ENCODE measurements around the gene LGALSL. TPM values are rescaled to one million over a fixed set of nuclear protein-coding genes. Genes with fewer than 3 reads are reported as not detected.

Gene LGALSL
- total RNA-seq, 6 donors from 2014 or later: 8.4 to 31.5 (median 21.1) TPM

DNA sequence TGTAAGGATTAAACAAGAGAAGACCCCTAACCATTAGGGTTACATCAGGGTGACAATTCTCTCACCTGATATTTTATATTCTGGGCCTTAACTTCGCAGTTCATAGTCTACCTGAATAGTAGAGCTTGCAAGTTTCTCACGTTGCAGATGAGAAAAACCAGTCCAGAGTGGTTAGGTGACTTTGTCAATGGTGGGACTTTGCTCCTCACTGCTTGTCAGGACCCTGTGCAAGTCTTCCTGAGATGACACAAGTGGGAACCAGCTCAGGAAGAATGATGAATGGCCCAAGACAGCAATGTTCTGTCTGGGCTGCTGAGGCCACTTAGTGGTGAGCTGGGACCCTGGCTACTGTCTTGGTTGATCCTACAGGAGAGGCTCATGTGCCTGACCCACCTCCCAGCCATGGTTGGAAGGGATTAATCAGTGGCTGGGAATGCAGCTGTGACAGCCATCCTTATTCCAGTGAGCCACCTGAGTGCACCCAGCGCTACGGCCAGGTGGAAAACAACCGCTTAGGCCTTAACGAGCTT lies 16.9 kb downstream of the LGALSL start:
- Histone ChIP-seq H3K27ac (no peak overlapping the region), H3K36me3 (no peaks in the 10 kb centered on the region), H3K9me3 (no peaks in the 10 kb centered on the region), H3K4me3 (no peak overlapping the region), H3K27me3 (no peaks in the 10 kb centered on the region), H3K4me1 (no peaks in the 10 kb centered on the region)
- ATAC-seq (ENCODE audit: low FRiP score in 2 of 2) (no peak), DNase-seq (no peak)
- TF ChIP-seq POLR2A (IDR thresholded peaks at IDR 0.05): no peak
- no peak for TF ChIP-seq POLR2AphosphoS5 (IDR thresholded peaks at IDR 0.05)
- no peak for TF ChIP-seq EP300 (IDR thresholded peaks at IDR 0.05)
- no peak for TF ChIP-seq CTCF (IDR thresholded peaks at IDR 0.05)
- WGBS, 2 donors: 95 to 98% methylated on average over 6 of the region's 6 CpGs

DNA sequence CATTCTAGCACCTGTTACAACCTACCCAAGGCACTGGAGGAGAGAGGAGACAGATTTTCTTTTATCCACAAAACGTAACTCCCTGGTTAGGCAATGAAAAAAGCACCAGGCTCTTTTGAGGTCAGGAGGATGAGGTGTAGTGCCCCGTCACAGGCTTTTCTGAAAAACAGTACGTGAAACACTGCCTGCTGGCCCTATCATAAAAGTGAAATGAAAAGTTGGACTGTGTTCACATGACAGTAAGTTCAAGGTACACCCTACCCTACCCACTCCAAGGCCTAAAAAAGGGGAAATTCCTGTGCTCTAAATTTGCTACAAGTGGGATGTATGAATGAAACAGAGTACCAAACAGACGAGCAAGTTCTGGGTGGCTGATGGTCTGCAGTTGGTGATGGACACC lies 17.6 kb downstream of the LGALSL start:
- no peaks in the 10 kb centered on the region for H3K27me3 ChIP-seq
- H3K9me3 ChIP-seq: no peaks in the 10 kb centered on the region
- no peak overlapping the region for H3K27ac ChIP-seq
- no peaks in the 10 kb centered on the region for H3K36me3 ChIP-seq
- no peak for DNase-seq
- no peaks in the 10 kb centered on the region for H3K4me1 ChIP-seq
- WGBS, 2 donors: 81 to 91% methylated on average over 4 of the region's 4 CpGs
- no peak for ATAC-seq (ENCODE audit: low FRiP score in 2 of 2)
- no peak overlapping the region for H3K4me3 ChIP-seq
- TF ChIP-seq CTCF (IDR thresholded peaks at IDR 0.05): no peak
- no peak for TF ChIP-seq EP300 (IDR thresholded peaks at IDR 0.05)
- no peak for TF ChIP-seq POLR2AphosphoS5 (IDR thresholded peaks at IDR 0.05)
- TF ChIP-seq POLR2A (IDR thresholded peaks at IDR 0.05): no peak

- H3K4me1 ChIP-seq: no peaks in the 10 kb centered on the region
- no peak overlapping the region for H3K27ac ChIP-seq
- DNase-seq (no peak), ATAC-seq (ENCODE audit: low FRiP score in 2 of 2) (no peak)
- no peaks in the 10 kb centered on the region for H3K9me3 ChIP-seq
- 82 to 86% methylated on average over 3 of the region's 3 CpGs for WGBS, 2 donors
- H3K4me3 ChIP-seq: no peak overlapping the region
- H3K36me3 ChIP-seq: no peaks in the 10 kb centered on the region
- TF ChIP-seq POLR2A (IDR thresholded peaks at IDR 0.05) (no peak), EP300 (IDR thresholded peaks at IDR 0.05) (no peak), CTCF (IDR thresholded peaks at IDR 0.05) (no peak), POLR2AphosphoS5 (IDR thresholded peaks at IDR 0.05) (no peak)
- no peaks in the 10 kb centered on the region for H3K27me3 ChIP-seq
Observed at GRCh38 chr2:64472881-64473280, 18.9 kb downstream of the LGALSL start.

DNA sequence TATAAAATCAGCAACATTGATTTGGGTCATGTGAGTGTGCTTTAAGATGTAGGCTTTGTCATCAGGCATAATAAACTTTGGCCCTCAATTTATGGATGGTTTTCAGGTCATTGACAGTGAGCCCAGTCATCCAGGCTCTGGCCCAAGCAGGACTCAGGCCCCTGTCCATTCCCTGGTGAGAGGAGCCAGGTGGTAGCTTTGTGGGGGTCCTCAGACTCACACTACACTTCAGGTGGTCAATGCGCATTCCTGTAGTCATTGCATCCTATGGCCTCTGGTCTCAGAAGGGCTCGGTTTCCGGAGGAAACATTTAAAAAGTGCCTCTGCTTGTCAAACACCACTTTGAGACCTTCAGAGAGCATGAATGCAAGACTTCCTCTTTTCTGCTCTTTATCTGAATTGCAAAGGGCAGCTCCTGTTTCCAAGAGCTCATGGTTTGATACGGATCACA lies 20.2 kb downstream of the LGALSL start:
- ATAC-seq (ENCODE audit: low FRiP score in 2 of 2) (peak in 1 of 2 donors; percentile 28), DNase-seq (no peak)
- Histone ChIP-seq H3K27ac (no peak overlapping the region), H3K4me3 (no peak overlapping the region), H3K27me3 (no peaks in the 10 kb centered on the region), H3K9me3 (no peaks in the 10 kb centered on the region), H3K36me3 (no peaks in the 10 kb centered on the region), H3K4me1 (no peaks in the 10 kb centered on the region)
- WGBS, 2 donors: 79 to 85% methylated on average over 4 of the region's 4 CpGs
- TF ChIP-seq EP300 (IDR thresholded peaks at IDR 0.05): no peak
- no peak for TF ChIP-seq POLR2A (IDR thresholded peaks at IDR 0.05)
- TF ChIP-seq CTCF (IDR thresholded peaks at IDR 0.05): no peak
- no peak for TF ChIP-seq POLR2AphosphoS5 (IDR thresholded peaks at IDR 0.05)

DNA sequence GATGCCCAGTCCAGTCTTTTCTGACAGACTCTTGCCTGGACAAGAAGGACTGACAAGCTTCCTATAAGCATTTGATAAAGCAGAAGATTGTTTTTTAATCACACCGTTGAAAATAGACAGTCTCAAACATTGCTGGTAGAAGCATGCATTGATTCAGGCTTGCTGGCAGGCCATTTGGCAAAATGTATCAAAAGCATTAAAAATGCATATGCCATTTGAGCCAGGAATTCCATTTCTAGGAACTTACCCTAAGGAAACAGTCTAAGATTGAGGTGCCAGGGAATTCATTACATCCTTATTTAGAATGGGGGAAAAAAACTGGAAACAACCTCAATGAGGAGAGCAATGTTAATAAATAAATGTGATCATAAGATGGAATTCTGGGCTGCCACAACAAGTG lies 20.7 kb downstream of the LGALSL start:
- 29 to 47% methylated on average over 1 of the region's 1 CpG for WGBS, 2 donors
- no peaks in the 10 kb centered on the region for H3K27me3 ChIP-seq
- ATAC-seq (ENCODE audit: low FRiP score in 2 of 2) (no peak), DNase-seq (no peak)
- H3K27ac ChIP-seq: no peak overlapping the region
- H3K4me1 ChIP-seq: no peaks in the 10 kb centered on the region
- H3K36me3 ChIP-seq: no peaks in the 10 kb centered on the region
- no peaks in the 10 kb centered on the region for H3K9me3 ChIP-seq
- TF ChIP-seq EP300 (IDR thresholded peaks at IDR 0.05) (no peak), CTCF (IDR thresholded peaks at IDR 0.05) (no peak), POLR2A (IDR thresholded peaks at IDR 0.05) (no peak), POLR2AphosphoS5 (IDR thresholded peaks at IDR 0.05) (no peak)
- H3K4me3 ChIP-seq: no peak overlapping the region
